HepG2 (cell line): ENCODE results near the gene ZNF177. TPM values are rescaled to one million over a fixed set of nuclear protein-coding genes. Genes with fewer than 3 reads are reported as not detected.

Source experiments
- ATAC-seq: fragments of 200-7000 bp; cut with Tn5 transposase; 3 replicates; pipeline ENCODE4 v1.9.1; 2020; ENCODE audit warnings: mild to moderate bottlenecking, moderate library complexity
- BruUV-seq: library from RNA; stranded (reverse); fragments of 400-500 nt; replicated peaks from 2 replicates; lab custom pipeline; 2021; lab: Mats Ljungman, UMichigan
- CTCF ChIA-PET: fragments of 300-600 bp; formaldehyde crosslinking; extraction: SDS; loops from one replicate; lab custom pipeline; 2021; ENCODE audit warnings: low total read pairs, inconsistent platforms, low intra/inter-chr PET ratio; lab: Yijun Ruan, JAX
- POLR2A ChIA-PET: fragments of 350-600 bp; sonication (Branson Sonifier 250); formaldehyde crosslinking; loops from one replicate; lab custom pipeline; 2020; ENCODE audit warnings: antibody characterized with exemption, inconsistent platforms; lab: Yijun Ruan, JAX
- DNase-seq: peaks from one replicate; pipeline ENCODE4 v3.0.0-alpha.2; 2015; ENCODE audit warnings: low spot score
- FAIRE-seq: peaks from 3 replicates; lab custom pipeline; 2011; peaks lifted over from hg19 to GRCh38; lab: Jason Lieb, UNC
- H2AFZ ChIP-seq: one replicate; pipeline ENCODE4 v1.6.1; 2011; ENCODE audit warnings: low read length, inconsistent platforms
- H3K27ac ChIP-seq: fragments of 300-600 bp; 3 replicates; pipeline ENCODE4 v1.8.0; 2011; ENCODE audit warnings: mixed run types, mild to moderate bottlenecking, mixed read lengths, low read length, inconsistent platforms; ENCODE audit not compliant: insufficient read depth; ENCODE audit errors: extremely low read length
- H3K27me3 ChIP-seq, 2 experiments: fragments of 200-600 bp in 1 of 2; 2 replicates in 1 of 2; 3 replicates in 1 of 2; pipeline versions ENCODE4 v1.6.0 to v1.8.0; 2011; ENCODE audit warnings: low read length in 2 of 2, mild to moderate bottlenecking in 2 of 2, moderate library complexity in 2 of 2, inconsistent platforms in 1 of 2; ENCODE audit not compliant: insufficient read depth in 2 of 2, control insufficient read depth in 1 of 2
- H3K36me3 ChIP-seq, 2 experiments: fragments of 200-600 bp in 1 of 2; replicated peaks in 1 of 2; 2 replicates in 1 of 2; 3 replicates in 1 of 2; pipeline versions ENCODE4 v1.5.1 to v1.8.0; 2011; ENCODE audit warnings: low read length in 2 of 2, inconsistent platforms in 1 of 2; ENCODE audit not compliant: insufficient read depth in 2 of 2, control insufficient read depth in 1 of 2
- H3K4me1 ChIP-seq: 2 replicates; pipeline ENCODE4 v1.5.1; 2012; ENCODE audit warnings: low read length, inconsistent platforms; ENCODE audit not compliant: insufficient read depth
- H3K4me2 ChIP-seq: 2 replicates; pipeline ENCODE4 v1.6.0; 2011; ENCODE audit warnings: low read depth, low read length, inconsistent platforms
- H3K4me3 ChIP-seq, 3 experiments: fragments of 200-600 bp in 1 of 3; sonication (generic), shearing (Covaris generic) in 1 of 3; replicated peaks in 1 of 3; 2 replicates each; pipeline ENCODE4 v1.5.1; 2011 to 2016; ENCODE audit warnings: low read length in 3 of 3, inconsistent platforms in 2 of 3, low read depth in 2 of 3, mild to moderate bottlenecking in 2 of 3, control low read depth in 1 of 3, mixed read lengths in 1 of 3; ENCODE audit not compliant: insufficient read depth in 1 of 3
- H3K79me2 ChIP-seq: one replicate; pipeline ENCODE4 v1.6.1; 2011; ENCODE audit warnings: low read length, inconsistent platforms; ENCODE audit not compliant: insufficient read depth
- H3K9ac ChIP-seq: 2 replicates; pipeline ENCODE4 v1.6.0; 2011; ENCODE audit warnings: mild to moderate bottlenecking, low read depth, low read length, inconsistent platforms; ENCODE audit not compliant: insufficient read depth
- H3K9me3 ChIP-seq: 2 replicates; pipeline ENCODE4 v1.5.1; 2012; ENCODE audit warnings: mild to moderate bottlenecking, low read length
- H4K20me1 ChIP-seq: 2 replicates; pipeline ENCODE4 v1.6.0; 2011; ENCODE audit warnings: inconsistent platforms, mild to moderate bottlenecking, low read length, moderate library complexity; ENCODE audit not compliant: insufficient read depth
- FOXK1 ChIP-seq: sonication (generic); formaldehyde crosslinking; IDR thresholded peaks from 2 replicates; pipeline ENCODE4 v1.4.0; 2020; ENCODE audit warnings: low read depth, missing genetic modification reagents, borderline replicate concordance
- GATAD2A ChIP-seq: IDR thresholded peaks from 2 replicates; pipeline ENCODE4 v1.6.1; 2016
- GPN1 ChIP-seq: sonication (generic); formaldehyde crosslinking; IDR thresholded peaks from 2 replicates; pipeline ENCODE4 v1.5.1; 2020; ENCODE audit warnings: missing genetic modification reagents, borderline replicate concordance
- JDP2 ChIP-seq: sonication (generic); formaldehyde crosslinking; IDR thresholded peaks from 2 replicates; pipeline ENCODE4 v1.8.1; 2022; ENCODE audit warnings: missing genetic modification reagents, borderline replicate concordance
- MLLT10 ChIP-seq: sonication (generic); formaldehyde crosslinking; IDR thresholded peaks from 2 replicates; pipeline ENCODE4 v1.4.0; 2020; ENCODE audit warnings: missing genetic modification reagents
- NR1H2 ChIP-seq: sonication (generic); formaldehyde crosslinking; IDR thresholded peaks from 2 replicates; pipeline ENCODE4 v1.8.1; 2022; ENCODE audit warnings: low read depth, missing genetic modification reagents, borderline replicate concordance
- PHF8 ChIP-seq: sonication (generic); formaldehyde crosslinking; IDR thresholded peaks from 2 replicates; pipeline ENCODE4 v1.5.0; 2020; ENCODE audit warnings: missing genetic modification reagents
- RORA ChIP-seq: sonication (generic); formaldehyde crosslinking; IDR thresholded peaks from 2 replicates; pipeline ENCODE4 v1.5.0; 2020; ENCODE audit warnings: mild to moderate bottlenecking, missing genetic modification reagents, moderate library complexity
- SMAD3 ChIP-seq: sonication (generic); formaldehyde crosslinking; IDR thresholded peaks from 2 replicates; pipeline ENCODE4 v1.4.0; 2020; ENCODE audit warnings: missing genetic modification reagents
- SRSF9 ChIP-seq: fragments of 200-400 bp; formaldehyde crosslinking; IDR thresholded peaks from 2 replicates; pipeline ENCODE4 v1.6.1; 2018; ENCODE audit warnings: borderline replicate concordance, mild to moderate bottlenecking, low read depth, low read length; ENCODE audit not compliant: insufficient read depth, poor library complexity, severe bottlenecking
- TCF7 ChIP-seq: sonication (generic); IDR thresholded peaks from 2 replicates; pipeline ENCODE4 v1.6.1; 2016; ENCODE audit warnings: antibody characterized with exemption, low read depth
- XRCC5 ChIP-seq: fragments of 200-400 bp; formaldehyde crosslinking; optimal IDR thresholded peaks from 2 replicates; pipeline ENCODE3; 2017; ENCODE audit warnings: mild to moderate bottlenecking, low read length
- YEATS4 ChIP-seq: sonication (generic); formaldehyde crosslinking; IDR thresholded peaks from 2 replicates; pipeline ENCODE4 v1.4.0; 2020; ENCODE audit warnings: missing genetic modification reagents, borderline replicate concordance
- ZNF275 ChIP-seq: sonication (generic); formaldehyde crosslinking; IDR thresholded peaks from 2 replicates; pipeline ENCODE4 v1.8.0; 2022; ENCODE audit warnings: missing genetic modification reagents, mild to moderate bottlenecking, inconsistent platforms, borderline replicate concordance
- ZNF441 ChIP-seq: sonication (generic); formaldehyde crosslinking; IDR thresholded peaks from 2 replicates; pipeline ENCODE4 v1.7.0; 2021; ENCODE audit warnings: missing genetic modification reagents, borderline replicate concordance
- ZNF878 ChIP-seq: sonication (generic); formaldehyde crosslinking; IDR thresholded peaks from 2 replicates; pipeline ENCODE4 v1.8.1; 2023; ENCODE audit warnings: mild to moderate bottlenecking, missing genetic modification reagents, moderate library complexity
- WGBS: methylation state at CpG from one replicate; pipeline ENCODE4 v1.1.6; 2017; ENCODE audit warnings: low lambda C conversion rate; 5-methylcytosine and 5-hydroxymethylcytosine counted together
- in situ Hi-C: cut with HindIII; loops from 2 replicates; pipeline ENCODE4 v1.10.0; 2017; ENCODE audit warnings: low pct_unique_long_range_greater_than_20kb; ENCODE audit not compliant: extremely low pct_ligation_motif_present
- intact Hi-C: fragments of 100-400 bp; cut with micrococcal nuclease; formaldehyde crosslinking; loops from one replicate; pipeline ENCODE4 v1.10.0; 2022; ENCODE audit not compliant: unreplicated experiment
- polyA plus RNA-seq, 8 experiments: library from polyadenylated mRNA; depleted of rRNA in 3 of 8; stranded (reverse) in 7 of 8; unstranded in 1 of 8; fragments of >200 nt; fragmentation: Illumina TruSeq in 4 of 8; extraction: Trizol in 4 of 8; gene quantifications; 2 replicates each; pipeline versions ENCODE4 v1.2.1 to v1.2.3, GENCODE V29; 2011 to 2016; ENCODE audit warnings: low read depth in 4 of 8, missing spikeins in 1 of 8, mixed read lengths in 1 of 8; ENCODE audit not compliant: insufficient read depth in 1 of 8
- total RNA-seq, 5 experiments: library from RNA; depleted of rRNA; stranded (reverse); fragments of >200 nt; fragmentation: Illumina TruSeq; extraction: Trizol; gene quantifications; 2 replicates each; pipeline ENCODE4 v1.2.3, GENCODE V29; 2016; ENCODE audit warnings: low read depth in 1 of 5
- TF ChIP-seq, protein P1 (sequence below): sonication (generic); formaldehyde crosslinking; IDR thresholded peaks from 2 replicates; pipeline ENCODE4 v1.4.0; 2020; ENCODE audit warnings: missing genetic modification reagents, borderline replicate concordance
- TF ChIP-seq, protein P2 (sequence below): sonication (generic); formaldehyde crosslinking; IDR thresholded peaks from 2 replicates; pipeline ENCODE4 v1.5.1; 2020; ENCODE audit warnings: mild to moderate bottlenecking, moderate library complexity, missing genetic modification reagents

The ZNF177 gene
- total and polyA plus RNA-seq, 2 of the 13 experiments (the other 11 are each of a cell fraction or from before 2014, with no cell fraction given), result 0.62 to 0.71 TPM

GRCh38 chr19:9407827-9408226 lies 45.0 kb downstream of the ZNF177 start:
- POLR2A ChIA-PET, result no interaction called here

More at GRCh38 chr19:9407827-9408226, 45.0 kb downstream of the ZNF177 start:
- Histone ChIP-seq H3K4me1 (no peaks in the 10 kb centered on the region), H3K9me3 (peaks cover 63% of the 10 kb centered on the region), H3K27ac (no peak overlapping the region), H4K20me1 (no peaks in the 10 kb centered on the region), H3K4me2 (no peak overlapping the region; the same call in 1 of the 2 replicates), H3K9ac (no peak overlapping the region), H3K27me3 (no peaks in the 10 kb centered on the region), H3K36me3 (peaks cover 0 to under 1% of the 10 kb centered on the region in 2 experiments; a peak in 2 of 5 replicates), H2AFZ (no peak overlapping the region), H3K4me3 (no peak overlapping the region), H3K79me2 (no peaks in the 10 kb centered on the region)
- no peak for ATAC-seq
- no peak for FAIRE-seq
- in situ Hi-C loops, result no loop called here
- TF ChIP-seq GPN1 (CRISPR knock-in tag) (no peak), PHF8 (CRISPR knock-in tag) (no peak), SMAD3 (CRISPR knock-in tag) (no peak), TCF7 (no peak), YEATS4 (CRISPR knock-in tag) (no peak), MLLT10 (CRISPR knock-in tag) (no peak), RORA (no peak), FOXK1 (CRISPR knock-in tag) (no peak), SRSF9 (no peak), ZNF275 (CRISPR knock-in tag) (no peak), ZNF441 (CRISPR knock-in tag) (no peak), JDP2 (no peak), GATAD2A (CRISPR knock-in tag) (no peak), ZNF878 (no peak), XRCC5 (no peak), NR1H2 (CRISPR knock-in tag) (no peak)
- TF ChIP-seq, protein P1, sequence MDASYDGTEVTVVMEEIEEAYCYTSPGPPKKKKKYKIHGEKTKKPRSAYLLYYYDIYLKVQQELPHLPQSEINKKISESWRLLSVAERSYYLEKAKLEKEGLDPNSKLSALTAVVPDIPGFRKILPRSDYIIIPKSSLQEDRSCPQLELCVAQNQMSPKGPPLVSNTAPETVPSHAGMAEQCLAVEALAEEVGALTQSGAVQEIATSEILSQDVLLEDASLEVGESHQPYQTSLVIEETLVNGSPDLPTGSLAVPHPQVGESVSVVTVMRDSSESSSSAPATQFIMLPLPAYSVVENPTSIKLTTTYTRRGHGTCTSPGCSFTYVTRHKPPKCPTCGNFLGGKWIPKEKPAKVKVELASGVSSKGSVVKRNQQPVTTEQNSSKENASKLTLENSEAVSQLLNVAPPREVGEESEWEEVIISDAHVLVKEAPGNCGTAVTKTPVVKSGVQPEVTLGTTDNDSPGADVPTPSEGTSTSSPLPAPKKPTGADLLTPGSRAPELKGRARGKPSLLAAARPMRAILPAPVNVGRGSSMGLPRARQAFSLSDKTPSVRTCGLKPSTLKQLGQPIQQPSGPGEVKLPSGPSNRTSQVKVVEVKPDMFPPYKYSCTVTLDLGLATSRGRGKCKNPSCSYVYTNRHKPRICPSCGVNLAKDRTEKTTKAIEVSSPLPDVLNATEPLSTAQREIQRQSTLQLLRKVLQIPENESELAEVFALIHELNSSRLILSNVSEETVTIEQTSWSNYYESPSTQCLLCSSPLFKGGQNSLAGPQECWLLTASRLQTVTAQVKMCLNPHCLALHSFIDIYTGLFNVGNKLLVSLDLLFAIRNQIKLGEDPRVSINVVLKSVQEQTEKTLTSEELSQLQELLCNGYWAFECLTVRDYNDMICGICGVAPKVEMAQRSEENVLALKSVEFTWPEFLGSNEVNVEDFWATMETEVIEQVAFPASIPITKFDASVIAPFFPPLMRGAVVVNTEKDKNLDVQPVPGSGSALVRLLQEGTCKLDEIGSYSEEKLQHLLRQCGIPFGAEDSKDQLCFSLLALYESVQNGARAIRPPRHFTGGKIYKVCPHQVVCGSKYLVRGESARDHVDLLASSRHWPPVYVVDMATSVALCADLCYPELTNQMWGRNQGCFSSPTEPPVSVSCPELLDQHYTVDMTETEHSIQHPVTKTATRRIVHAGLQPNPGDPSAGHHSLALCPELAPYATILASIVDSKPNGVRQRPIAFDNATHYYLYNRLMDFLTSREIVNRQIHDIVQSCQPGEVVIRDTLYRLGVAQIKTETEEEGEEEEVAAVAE, result no peak
- TF ChIP-seq, protein P2, sequence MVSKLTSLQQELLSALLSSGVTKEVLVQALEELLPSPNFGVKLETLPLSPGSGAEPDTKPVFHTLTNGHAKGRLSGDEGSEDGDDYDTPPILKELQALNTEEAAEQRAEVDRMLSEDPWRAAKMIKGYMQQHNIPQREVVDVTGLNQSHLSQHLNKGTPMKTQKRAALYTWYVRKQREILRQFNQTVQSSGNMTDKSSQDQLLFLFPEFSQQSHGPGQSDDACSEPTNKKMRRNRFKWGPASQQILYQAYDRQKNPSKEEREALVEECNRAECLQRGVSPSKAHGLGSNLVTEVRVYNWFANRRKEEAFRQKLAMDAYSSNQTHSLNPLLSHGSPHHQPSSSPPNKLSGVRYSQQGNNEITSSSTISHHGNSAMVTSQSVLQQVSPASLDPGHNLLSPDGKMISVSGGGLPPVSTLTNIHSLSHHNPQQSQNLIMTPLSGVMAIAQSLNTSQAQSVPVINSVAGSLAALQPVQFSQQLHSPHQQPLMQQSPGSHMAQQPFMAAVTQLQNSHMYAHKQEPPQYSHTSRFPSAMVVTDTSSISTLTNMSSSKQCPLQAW (CRISPR knock-in tag), result no peak
- DNase-seq, result no peak
- intact Hi-C loops, result no loop called here
- BruUV-seq, result no TSS peak
- WGBS, result 48% methylated on average over 5 of the region's 5 CpGs
- CTCF ChIA-PET, result no interaction called here
